ENCODE data around the gene LITAF.

The LITAF gene

DNA sequence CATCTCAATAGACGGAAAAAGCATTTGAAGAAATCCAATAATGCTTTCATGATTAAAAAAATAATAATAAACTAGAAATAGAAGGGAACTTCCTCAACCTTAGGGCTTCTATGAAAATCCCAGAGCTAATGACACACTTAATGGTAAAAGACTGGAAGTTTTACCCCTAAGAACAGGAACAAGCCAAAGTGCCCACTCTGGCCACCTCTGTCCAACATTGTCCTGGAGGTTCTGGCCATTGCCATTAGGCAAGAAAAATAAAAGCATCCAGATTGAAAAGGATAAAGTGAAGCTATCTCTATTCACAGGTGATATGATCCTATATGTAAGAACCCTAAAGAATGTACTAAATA lies 2.5 kb upstream of the LITAF start:
- Histone ChIP-seq H2AFZ (ENCODE audit: low read depth, low read length, severe bottlenecking) (no peak overlapping the region), H3K27ac (ENCODE audit: low read depth, low read length) (no peak overlapping the region), H4K20me1 (ENCODE audit: low read depth, low read length) (no peaks in the 10 kb centered on the region), H3K36me3 (ENCODE audit: low read length) (no peaks in the 10 kb centered on the region), H3K9me2 (replicated peaks; ENCODE audit: insufficient read depth, low read length) (no peaks in the 10 kb centered on the region), H3K79me2 (ENCODE audit: insufficient read depth, low read length) (no peaks in the 10 kb centered on the region), H3K4me3 (ENCODE audit: insufficient read depth, low read length, poor library complexity, severe bottlenecking) (no peak overlapping the region), H3K4me2 (ENCODE audit: low read depth, low read length, poor library complexity, severe bottlenecking) (no peak overlapping the region), H3F3A (ENCODE audit: insufficient read depth) (0 out of 2 replicates have a peak, but pooled peaks cover 13% of the 10 kb centered on the region), H3K9ac (ENCODE audit: low read length) (no peak overlapping the region), H3K27me3 (ENCODE audit: low read length) (no peaks in the 10 kb centered on the region), H3K9me3 (ENCODE audit: insufficient read depth, low read length) (no peaks in the 10 kb centered on the region)
- TF ChIP-seq, protein P1, sequence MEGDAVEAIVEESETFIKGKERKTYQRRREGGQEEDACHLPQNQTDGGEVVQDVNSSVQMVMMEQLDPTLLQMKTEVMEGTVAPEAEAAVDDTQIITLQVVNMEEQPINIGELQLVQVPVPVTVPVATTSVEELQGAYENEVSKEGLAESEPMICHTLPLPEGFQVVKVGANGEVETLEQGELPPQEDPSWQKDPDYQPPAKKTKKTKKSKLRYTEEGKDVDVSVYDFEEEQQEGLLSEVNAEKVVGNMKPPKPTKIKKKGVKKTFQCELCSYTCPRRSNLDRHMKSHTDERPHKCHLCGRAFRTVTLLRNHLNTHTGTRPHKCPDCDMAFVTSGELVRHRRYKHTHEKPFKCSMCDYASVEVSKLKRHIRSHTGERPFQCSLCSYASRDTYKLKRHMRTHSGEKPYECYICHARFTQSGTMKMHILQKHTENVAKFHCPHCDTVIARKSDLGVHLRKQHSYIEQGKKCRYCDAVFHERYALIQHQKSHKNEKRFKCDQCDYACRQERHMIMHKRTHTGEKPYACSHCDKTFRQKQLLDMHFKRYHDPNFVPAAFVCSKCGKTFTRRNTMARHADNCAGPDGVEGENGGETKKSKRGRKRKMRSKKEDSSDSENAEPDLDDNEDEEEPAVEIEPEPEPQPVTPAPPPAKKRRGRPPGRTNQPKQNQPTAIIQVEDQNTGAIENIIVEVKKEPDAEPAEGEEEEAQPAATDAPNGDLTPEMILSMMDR (IDR thresholded peaks at IDR 0.05; ENCODE audit: insufficient read depth, low read length, poor library complexity, severe bottlenecking): no peak
- no peak for TF ChIP-seq EZH2phosphoT487 (conservative IDR thresholded peaks at IDR 0.05; ENCODE audit: low read length)

DNA sequence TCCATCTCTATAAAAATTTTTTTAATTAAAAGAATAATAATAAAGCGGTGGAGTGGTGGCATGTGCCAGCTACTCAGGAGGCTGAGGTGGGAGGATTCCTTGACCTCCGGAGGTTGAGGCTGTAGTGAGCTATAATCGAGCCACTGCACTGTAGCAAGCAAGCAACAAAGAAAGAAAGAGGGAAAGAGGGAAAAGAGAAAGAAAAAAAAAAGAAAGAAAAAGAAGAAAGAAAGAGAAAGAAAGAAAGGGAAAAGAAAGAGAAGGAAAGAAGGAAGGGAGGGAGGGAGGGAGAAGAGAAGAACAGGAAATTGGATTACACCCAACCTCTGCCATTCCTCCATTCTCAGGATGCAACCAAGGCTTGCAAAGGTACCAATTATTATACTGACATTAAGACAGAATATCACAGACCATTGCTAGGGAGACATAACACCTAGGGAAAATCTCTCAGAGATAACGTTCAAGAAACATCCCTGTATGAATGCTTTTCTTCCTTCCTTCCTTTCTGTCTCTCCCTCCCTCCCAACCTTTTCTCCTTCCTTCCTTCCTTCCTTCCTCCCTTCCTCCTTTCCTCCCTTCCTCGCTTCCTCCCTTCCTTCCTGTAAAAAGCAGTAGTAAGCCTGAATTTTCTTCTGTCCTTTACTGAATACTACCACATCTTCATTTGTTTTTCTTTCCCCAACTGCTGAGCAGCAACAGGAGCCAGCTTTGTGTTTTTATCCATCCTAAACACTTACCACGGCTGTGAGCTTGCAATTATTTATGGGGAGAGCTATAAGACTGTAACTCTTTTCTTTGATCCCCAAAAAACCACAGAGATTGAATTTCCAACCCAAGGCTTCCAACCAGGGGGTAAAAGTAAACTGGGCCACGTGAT lies 1.8 kb upstream of the LITAF start:
- no peak overlapping the region for H2AFZ ChIP-seq (ENCODE audit: low read depth, low read length, severe bottlenecking)
- H4K20me1 ChIP-seq (ENCODE audit: low read depth, low read length): no peaks in the 10 kb centered on the region
- H3K9me2 ChIP-seq (replicated peaks; ENCODE audit: insufficient read depth, low read length): no peaks in the 10 kb centered on the region
- H3K27ac ChIP-seq (ENCODE audit: low read depth, low read length): no peak overlapping the region
- no peak for TF ChIP-seq EZH2phosphoT487 (conservative IDR thresholded peaks at IDR 0.05; ENCODE audit: low read length)
- TF ChIP-seq, protein P1 (IDR thresholded peaks at IDR 0.05; ENCODE audit: insufficient read depth, low read length, poor library complexity, severe bottlenecking): no peak
- H3K79me2 ChIP-seq (ENCODE audit: insufficient read depth, low read length): no peaks in the 10 kb centered on the region
- no peak overlapping the region for H3K9ac ChIP-seq (ENCODE audit: low read length)
- no peaks in the 10 kb centered on the region for H3K27me3 ChIP-seq (ENCODE audit: low read length)
- no peak overlapping the region for H3K4me2 ChIP-seq (ENCODE audit: low read depth, low read length, poor library complexity, severe bottlenecking)
- no peaks in the 10 kb centered on the region for H3K9me3 ChIP-seq (ENCODE audit: insufficient read depth, low read length)
- no peak overlapping the region for H3K4me3 ChIP-seq (ENCODE audit: insufficient read depth, low read length, poor library complexity, severe bottlenecking)
- H3K36me3 ChIP-seq (ENCODE audit: low read length): no peaks in the 10 kb centered on the region
- H3F3A ChIP-seq (ENCODE audit: insufficient read depth): 0 out of 2 replicates have a peak, but pooled peaks cover 13% of the 10 kb centered on the region

GRCh38 chr16:11587643-11588247 lies 1.0 kb upstream of the LITAF start:
- Histone ChIP-seq H3K27ac (ENCODE audit: low read depth, low read length) (no peak overlapping the region), H3K27me3 (ENCODE audit: low read length) (no peaks in the 10 kb centered on the region), H3K9ac (ENCODE audit: low read length) (peak overlapping the region; percentile 60), H3K9me3 (ENCODE audit: insufficient read depth, low read length) (no peaks in the 10 kb centered on the region), H4K20me1 (ENCODE audit: low read depth, low read length) (no peaks in the 10 kb centered on the region), H3K36me3 (ENCODE audit: low read length) (no peaks in the 10 kb centered on the region), H3K4me2 (ENCODE audit: low read depth, low read length, poor library complexity, severe bottlenecking) (peak overlapping the region; percentile 58), H3K9me2 (replicated peaks; ENCODE audit: insufficient read depth, low read length) (no peaks in the 10 kb centered on the region), H3K79me2 (ENCODE audit: insufficient read depth, low read length) (no peaks in the 10 kb centered on the region), H3F3A (ENCODE audit: insufficient read depth) (0 out of 2 replicates have a peak, but pooled peaks cover 13% of the 10 kb centered on the region), H2AFZ (ENCODE audit: low read depth, low read length, severe bottlenecking) (peak overlapping the region; percentile 79), H3K4me3 (ENCODE audit: insufficient read depth, low read length, poor library complexity, severe bottlenecking) (peak overlapping the region; percentile 49)
- TF ChIP-seq EZH2phosphoT487 (conservative IDR thresholded peaks at IDR 0.05; ENCODE audit: low read length): no peak
- TF ChIP-seq, protein P1 (IDR thresholded peaks at IDR 0.05; ENCODE audit: insufficient read depth, low read length, poor library complexity, severe bottlenecking): no peak

All from SU-DHL-6 (cell line).